ENCODE results near the gene ADGRL2.
"Not testable (repeated sequence)": the region's sequence is repeated elsewhere in the genome, so short reads cannot be mapped to it uniquely, and the experiment has no call there.

The ADGRL2 gene

DNA sequence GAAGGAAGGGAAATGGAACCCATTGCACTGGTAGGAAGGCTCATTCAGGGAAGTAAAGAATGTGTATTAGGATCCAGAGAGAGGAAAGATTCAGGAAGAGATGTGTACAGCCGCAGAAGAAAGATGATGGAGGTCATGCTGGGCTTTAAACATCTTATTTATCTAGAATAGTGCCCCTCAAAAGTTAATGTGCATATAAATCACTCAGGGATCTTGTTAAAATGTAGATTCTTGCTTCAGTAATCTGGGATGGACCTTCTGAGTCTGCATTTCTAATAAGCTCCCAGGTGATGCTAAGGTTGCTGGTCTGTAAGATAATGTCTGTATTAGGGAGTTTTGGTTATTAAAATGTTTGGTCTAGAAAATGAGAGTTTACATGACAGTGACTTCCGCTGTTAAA lies 46.3 kb downstream of the ADGRL2 start:
- DNase-seq (ENCODE audit: low spot score), result no peak

- DNase-seq (ENCODE audit: low spot score), result no peak
These were observed 48.3 kb downstream of the ADGRL2 start for GRCh38 chr1:81848880-81849682.

DNA sequence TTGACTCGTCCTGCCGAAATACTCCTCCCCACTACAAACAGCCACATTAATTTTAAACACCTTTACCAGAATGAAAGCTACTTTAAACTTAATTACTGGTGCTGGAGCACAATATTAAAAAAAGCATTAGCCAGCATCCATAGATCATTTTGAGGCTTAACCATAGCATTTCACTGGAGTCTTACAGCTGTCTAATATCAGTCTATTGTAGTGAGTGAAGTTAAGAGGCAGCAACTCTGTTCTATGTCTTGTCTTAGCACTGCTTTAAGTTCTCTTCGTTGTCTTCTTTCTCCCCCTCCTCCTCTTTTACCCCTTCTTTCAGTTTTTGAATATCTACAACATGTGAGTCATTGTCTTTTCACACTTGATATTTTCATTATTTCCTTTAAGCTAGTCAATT lies 49.3 kb downstream of the ADGRL2 start:
- no peak for DNase-seq (ENCODE audit: low spot score)

GRCh38 chr1:81850495-81850894 lies 49.8 kb downstream of the ADGRL2 start:
- DNase-seq (ENCODE audit: low spot score), result no peak

GRCh38 chr1:81851217-81851616 lies 50.5 kb downstream of the ADGRL2 start:
- no peak for DNase-seq (ENCODE audit: low spot score)

DNA sequence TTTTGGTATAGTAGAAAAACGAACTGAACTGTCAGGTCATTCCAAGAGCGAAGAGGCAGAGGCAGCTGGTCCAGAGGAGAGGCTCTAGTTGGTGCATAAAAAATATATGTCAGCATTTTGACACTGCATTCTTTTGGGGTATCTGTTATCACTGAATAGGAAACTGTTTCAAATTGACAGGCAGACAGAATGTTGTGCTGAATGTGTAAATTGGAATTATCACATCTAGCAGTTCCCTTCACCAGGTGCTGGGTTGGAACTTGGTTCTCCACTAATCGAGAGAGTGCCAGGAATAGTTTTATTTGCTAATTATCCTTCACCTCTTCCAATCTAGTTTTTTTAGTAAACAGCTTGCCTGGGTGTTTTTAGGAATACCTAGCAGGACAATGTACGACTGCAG lies 52.2 kb downstream of the ADGRL2 start:
- DNase-seq (ENCODE audit: low spot score), result no peak

GRCh38 chr1:81867235-81867634 lies 66.5 kb downstream of the ADGRL2 start:
- DNase-seq (ENCODE audit: low spot score), result no peak

- no peak for DNase-seq (ENCODE audit: low spot score)
These were observed 68.6 kb downstream of the ADGRL2 start for GRCh38 chr1:81869307-81869706.

DNA sequence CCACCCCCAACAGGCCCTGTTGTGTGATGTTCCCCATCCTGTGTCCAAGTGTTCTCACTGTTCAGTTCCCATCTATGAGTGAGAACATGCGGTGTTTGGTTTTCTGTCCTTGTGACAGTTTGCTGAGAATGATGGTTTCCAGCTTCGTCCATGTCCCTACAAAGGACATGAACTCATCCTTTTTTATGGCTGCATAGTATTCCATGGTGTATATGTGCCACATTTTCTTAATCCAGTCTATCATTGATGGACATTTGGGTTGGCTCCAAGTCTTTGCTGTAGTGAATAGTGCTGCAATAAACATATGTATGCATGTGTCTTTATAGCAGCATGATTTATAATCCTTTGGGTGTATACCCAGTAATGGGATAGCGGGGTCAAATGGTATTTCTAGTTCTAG lies 70.4 kb downstream of the ADGRL2 start:
- DNase-seq (ENCODE audit: low spot score), result not testable (repeated sequence)

DNA sequence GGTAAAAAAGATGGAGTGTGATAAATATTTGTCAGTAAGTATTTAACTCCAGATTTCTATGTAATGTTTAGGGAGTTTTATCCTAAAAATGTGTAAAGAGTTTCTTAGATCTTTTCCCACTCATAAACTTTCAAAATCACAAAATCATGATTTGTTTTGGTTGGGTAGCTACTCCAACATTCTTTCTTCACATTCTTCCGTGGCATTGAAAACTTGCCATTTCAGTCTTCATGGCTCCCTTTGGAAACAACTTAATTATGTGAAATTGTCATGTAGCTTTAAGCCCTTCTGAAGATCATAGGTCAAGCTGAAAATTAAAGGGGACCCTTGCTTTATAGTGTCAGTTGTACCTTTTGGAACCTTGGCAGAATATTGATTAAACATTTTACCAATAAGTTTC lies 73.2 kb downstream of the ADGRL2 start:
- DNase-seq (ENCODE audit: low spot score), result no peak

DNA sequence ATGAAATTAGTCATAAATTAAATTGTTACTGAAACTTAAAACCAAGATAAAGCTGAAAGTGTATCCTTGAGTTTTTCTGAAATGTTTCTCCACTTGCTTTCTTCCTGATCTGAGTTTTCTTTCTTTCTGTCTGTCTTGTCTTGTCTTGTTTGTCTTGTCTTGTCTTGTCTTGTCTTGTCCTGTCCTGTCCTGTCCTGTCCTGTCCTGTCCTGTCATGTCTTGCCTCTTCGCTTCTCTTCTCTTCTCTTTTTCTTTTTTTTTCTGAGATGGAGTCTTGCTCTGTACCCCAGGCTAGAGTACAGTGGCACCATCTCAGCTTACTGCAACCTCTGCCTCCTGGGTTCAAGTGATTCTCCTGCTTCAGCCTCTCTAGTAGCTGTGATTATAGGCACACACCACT lies 73.7 kb downstream of the ADGRL2 start:
- DNase-seq (ENCODE audit: low spot score), result no peak

DNA sequence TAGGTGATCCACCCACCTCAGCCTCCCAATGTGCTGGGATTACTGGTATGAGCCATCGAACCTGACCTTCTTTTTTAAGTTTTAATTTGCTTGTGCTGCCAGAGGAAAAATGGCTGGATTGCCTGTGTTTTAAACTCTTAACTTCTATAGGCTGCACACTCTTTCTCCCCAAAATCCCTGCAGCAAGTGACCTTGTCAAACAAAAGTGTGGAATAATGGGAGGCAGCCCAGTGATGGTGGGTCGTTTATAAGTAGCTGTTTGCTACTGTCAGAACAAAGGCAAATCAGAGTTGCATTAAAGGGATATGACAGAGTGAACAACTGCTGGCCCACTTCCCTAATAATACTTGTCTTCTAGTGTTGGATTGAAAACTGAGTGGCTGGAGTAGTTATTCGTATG lies 74.2 kb downstream of the ADGRL2 start:
- no peak for DNase-seq (ENCODE audit: low spot score)

DNA sequence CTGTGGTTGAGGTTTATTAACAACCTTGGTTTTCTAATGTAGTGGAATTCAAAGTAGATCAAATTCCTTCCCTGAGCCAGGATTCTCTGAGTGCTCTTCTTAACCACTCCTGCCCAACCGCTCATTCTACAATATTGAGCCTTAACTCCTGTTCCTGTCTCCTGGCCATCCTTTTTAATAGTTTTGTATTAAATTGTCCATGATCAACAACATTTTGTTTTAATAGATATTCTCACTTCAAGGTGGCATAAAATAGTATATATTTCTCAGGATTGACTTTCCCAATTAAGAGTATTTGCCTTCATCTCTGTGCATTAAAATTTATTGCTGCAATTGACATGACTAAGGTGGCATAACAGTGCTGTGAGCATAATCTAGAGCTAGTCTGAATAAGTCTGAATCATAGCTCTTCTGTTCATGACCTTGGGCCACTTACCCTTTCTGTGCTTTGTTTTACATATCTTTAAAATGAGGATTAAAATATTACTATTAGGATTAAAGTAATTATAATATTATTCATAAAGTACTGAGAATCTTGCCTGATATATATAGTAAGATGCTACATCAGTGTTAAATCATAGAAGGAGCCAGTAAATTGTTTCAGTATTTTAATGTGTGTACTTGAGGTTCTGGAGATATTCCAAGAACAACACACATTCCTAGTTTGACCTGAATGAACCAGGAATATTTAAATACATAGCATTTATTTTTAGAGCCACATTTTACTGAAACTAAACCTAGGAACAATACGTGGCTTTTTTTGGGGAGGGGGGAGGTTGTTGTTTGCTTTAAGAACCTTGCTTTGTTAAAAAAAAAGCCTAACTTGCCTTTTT lies 76.4 kb downstream of the ADGRL2 start:
- peak; percentile 67 for DNase-seq (ENCODE audit: low spot score)

DNA sequence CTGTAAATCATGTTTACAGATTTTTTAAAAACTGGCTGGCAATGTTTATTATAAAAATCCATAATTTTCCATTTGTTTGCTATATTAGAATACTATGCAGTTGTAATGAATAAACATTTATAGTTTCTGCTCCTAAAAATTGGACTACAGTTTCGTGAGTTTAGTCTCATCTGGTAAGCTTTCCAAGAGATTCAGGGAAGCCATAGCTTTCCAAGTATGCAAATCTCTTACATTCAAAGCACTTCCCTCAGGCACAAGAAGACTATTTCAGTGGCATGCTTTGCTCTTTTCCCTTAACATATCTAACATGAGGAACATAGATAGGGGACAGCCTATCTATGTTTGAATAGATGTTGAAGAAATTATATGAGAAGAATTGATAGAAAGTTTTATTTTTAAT lies 77.2 kb downstream of the ADGRL2 start:
- DNase-seq (ENCODE audit: low spot score), result peak; percentile 13

DNA sequence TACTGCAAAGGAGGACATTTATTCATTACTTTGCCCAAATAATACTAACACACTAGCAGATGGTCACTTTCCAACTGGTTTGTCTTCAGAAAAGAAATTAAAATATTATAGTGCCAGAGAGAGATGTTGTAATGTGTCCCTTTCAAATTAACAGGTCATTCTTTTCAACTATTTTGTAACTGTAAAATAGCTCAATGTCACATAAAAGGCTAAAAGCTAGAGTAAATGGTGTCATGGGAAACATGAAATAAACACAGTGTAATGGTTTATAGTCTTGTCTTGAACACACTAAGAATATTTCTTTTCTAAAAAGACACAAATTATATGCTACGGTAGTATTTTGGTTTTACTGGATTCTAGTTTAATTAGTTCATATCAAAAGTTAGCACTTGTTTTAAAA lies 77.8 kb downstream of the ADGRL2 start:
- DNase-seq (ENCODE audit: low spot score), result no peak

GRCh38 chr1:81880781-81881180 lies 80.0 kb downstream of the ADGRL2 start:
- DNase-seq (ENCODE audit: low spot score), result no peak

DNA sequence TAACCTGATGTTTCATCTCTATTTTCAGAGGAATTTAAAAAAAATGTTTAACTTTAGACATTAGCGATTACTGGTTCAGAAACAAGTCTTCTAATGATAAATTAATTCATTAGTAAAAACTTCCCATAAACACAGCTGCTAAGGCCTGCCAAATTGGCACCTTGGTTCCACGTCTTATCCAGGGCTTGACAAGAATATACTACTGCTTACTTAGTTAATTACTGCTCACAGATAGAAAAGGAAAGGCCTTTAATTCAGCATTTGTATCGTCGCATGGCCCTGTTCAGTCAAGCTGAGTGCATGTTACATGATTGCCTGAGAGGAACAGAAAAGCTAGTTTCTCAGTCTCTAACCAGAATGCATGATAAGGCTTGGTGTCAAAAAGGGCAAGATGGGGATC lies 84.6 kb downstream of the ADGRL2 start:
- no peak for DNase-seq (ENCODE audit: low spot score)

- DNase-seq (ENCODE audit: low spot score), result not testable (repeated sequence)
These were observed 85.6 kb downstream of the ADGRL2 start for GRCh38 chr1:81886292-81886691.

DNA sequence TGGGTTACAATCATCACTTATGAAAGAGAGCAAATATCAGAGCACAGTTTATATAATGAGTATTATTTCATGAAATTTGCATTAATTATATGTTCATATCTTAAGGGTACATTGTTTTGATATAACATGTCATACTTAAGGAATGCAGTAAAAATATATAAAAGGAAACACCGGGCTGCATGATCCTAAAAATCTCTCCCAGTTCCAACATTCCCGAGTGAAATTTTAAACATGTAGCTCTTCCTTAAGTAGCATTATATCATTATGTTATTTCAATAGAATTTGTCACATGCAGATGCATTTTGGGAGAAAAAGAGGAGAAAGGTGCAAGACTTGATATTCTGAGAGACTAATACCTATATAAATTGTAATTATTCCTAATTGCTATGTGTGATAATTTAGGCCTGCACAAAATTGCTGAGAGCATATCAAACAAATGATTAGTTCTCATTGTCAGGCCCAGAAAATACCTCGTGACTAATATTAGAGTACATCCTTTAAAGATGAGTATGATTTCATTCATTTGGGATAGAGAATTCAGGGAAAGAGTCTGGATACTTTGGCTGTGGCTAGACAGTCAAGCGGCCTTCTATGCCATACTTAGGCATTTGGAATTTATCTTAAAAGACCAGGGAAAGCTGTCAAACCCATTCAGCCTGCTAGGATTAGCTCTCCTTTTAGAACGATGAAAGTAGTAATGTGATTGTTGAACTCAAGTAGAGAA lies 86.8 kb downstream of the ADGRL2 start:
- no peak for DNase-seq (ENCODE audit: low spot score)

- DNase-seq (ENCODE audit: low spot score), result no peak
These were observed 88.4 kb downstream of the ADGRL2 start for GRCh38 chr1:81889166-81889565.

- DNase-seq (ENCODE audit: low spot score), result peak; percentile 41
These were observed 94.1 kb downstream of the ADGRL2 start for GRCh38 chr1:81894867-81895266.

GRCh38 chr1:81899214-81899821 lies 98.6 kb downstream of the ADGRL2 start:
- DNase-seq (ENCODE audit: low spot score), result no peak

Measured in kidney tubule cell (primary cell).